Stimulated activated naive CD4-positive, alpha-beta T cell treated with Interleukin-2 at 50 U/mL for 16 hours (primary cell): ENCODE measurements around the gene PRPH.
"Not testable (repeated sequence)": the region's sequence is repeated elsewhere in the genome, so short reads cannot be mapped to it uniquely, and the experiment has no call there.

ENCODE experiments used
- DNase-seq: peaks from one replicate; lab custom pipeline; 2025; lab: John Stamatoyannopoulos, UW

Gene PRPH

GRCh38 chr12:49295082-49295936 lies at the start of gene PRPH:
Gene PRPH, plus strand, starts transcription at chr12:49295147. Its CDS starts 54 bp downstream, at chr12:49295201.
- no peak for DNase-seq

GRCh38 chr12:49251357-49251756 lies 43.6 kb upstream of the PRPH start:
- DNase-seq: no peak

- no peak for DNase-seq
Observed at GRCh38 chr12:49253033-49253623, 41.8 kb upstream of the PRPH start.

GRCh38 chr12:49255456-49255855 lies 39.5 kb upstream of the PRPH start:
- DNase-seq: not testable (repeated sequence)

GRCh38 chr12:49255857-49256637 lies 38.9 kb upstream of the PRPH start:
- no peak for DNase-seq

- DNase-seq: not testable (repeated sequence)
Observed at GRCh38 chr12:49257508-49258184, 37.3 kb upstream of the PRPH start.

GRCh38 chr12:49259452-49259851 lies 35.5 kb upstream of the PRPH start:
- DNase-seq: no peak

GRCh38 chr12:49260166-49260565 lies 34.8 kb upstream of the PRPH start:
- DNase-seq: no peak

- no peak for DNase-seq
Observed at GRCh38 chr12:49260571-49261363, 34.2 kb upstream of the PRPH start.

GRCh38 chr12:49261721-49262120 lies 33.2 kb upstream of the PRPH start:
- no peak for DNase-seq

GRCh38 chr12:49263400-49263763 lies 31.6 kb upstream of the PRPH start:
- DNase-seq: no peak

GRCh38 chr12:49264466-49264872 lies 30.5 kb upstream of the PRPH start:
- DNase-seq: peak; percentile 42

- DNase-seq: peak; percentile 85
Observed at GRCh38 chr12:49264873-49265792, 29.8 kb upstream of the PRPH start, which contains the start of gene TUBA1C. Gene TUBA1C, plus strand, starts transcription at chr12:49265082. Its CDS starts 100 bp downstream, at chr12:49265182.

- not testable (repeated sequence) for DNase-seq
Observed at GRCh38 chr12:49269191-49269590, 25.8 kb upstream of the PRPH start.

- no peak for DNase-seq
Observed at GRCh38 chr12:49272790-49273725, 21.9 kb upstream of the PRPH start.

- DNase-seq: no peak
Observed at GRCh38 chr12:49273726-49274395, 21.1 kb upstream of the PRPH start.

- DNase-seq: no peak
Observed at GRCh38 chr12:49274396-49275069, 20.4 kb upstream of the PRPH start.
